ENCODE results near the gene C3orf62.

- TF ChIP-seq CTCF (conservative IDR thresholded peaks at IDR 0.05 in 1 of 2, IDR thresholded peaks at IDR 0.05 in 1 of 2; ENCODE audit: low read depth in 1 of 2, low read length in 2 of 2), result no peak
- TF ChIP-seq EZH2 (IDR thresholded peaks at IDR 0.05; ENCODE audit: low read length, missing control alignments), result no peak
These were observed 16.2 kb downstream of the C3orf62 start for GRCh38 chr3:49260806-49261324.

Data from fibroblast of lung (primary cell).